NCI-H128 (cell line): Measurements from ENCODE around the gene NDRG3.
A peak's percentile ranks its signal among the peaks of the same experiment; 100 is the strongest.

Experiments
- DNase-seq: peaks from one replicate; lab custom pipeline; 2025; ENCODE audit not compliant: unreplicated experiment; lab: John Stamatoyannopoulos, UW

Gene NDRG3

DNA sequence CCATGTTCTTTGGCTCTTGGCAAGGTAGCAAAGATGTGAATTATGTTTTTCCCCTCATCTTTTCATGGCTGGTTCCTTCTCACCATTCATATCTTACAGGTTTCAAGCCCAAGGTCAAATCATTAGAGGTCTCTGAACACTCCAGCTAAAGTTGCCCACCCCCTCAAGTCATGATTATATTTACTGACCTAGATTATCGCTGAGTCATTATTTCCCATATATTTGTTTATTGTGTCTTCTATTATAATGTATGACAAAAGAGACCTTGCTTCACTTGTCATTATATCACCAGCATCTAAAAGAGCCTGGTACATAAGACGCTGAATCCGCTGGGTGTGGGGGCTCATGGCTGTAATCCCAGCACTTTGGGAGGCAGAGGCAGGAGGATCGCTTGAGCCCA lies 15.2 kb upstream of the NDRG3 start:
- DNase-seq = no peak

DNA sequence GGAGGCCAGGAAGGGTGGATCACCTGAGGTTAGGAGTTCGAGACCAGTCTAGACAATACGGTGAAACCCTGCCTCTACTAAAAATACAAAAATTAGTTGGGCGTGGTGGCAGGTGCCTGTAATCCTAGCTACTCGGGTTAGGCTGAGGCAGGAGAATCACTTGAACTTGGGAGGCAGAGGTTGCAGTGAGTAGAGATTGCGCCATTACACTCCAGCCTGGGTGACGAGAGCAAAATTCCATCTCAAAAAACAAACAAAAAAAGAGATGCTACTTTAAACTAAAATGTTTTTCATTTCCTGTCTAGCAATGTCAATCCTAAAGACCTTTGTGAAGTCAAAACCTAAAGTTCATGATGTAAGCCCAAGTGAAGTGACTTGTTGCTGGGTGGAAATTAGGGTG lies 14.8 kb upstream of the NDRG3 start:
- DNase-seq = no peak

- DNase-seq = no peak
Measured at GRCh38 chr20:36758276-36758675, 12.4 kb upstream of the NDRG3 start.

DNA sequence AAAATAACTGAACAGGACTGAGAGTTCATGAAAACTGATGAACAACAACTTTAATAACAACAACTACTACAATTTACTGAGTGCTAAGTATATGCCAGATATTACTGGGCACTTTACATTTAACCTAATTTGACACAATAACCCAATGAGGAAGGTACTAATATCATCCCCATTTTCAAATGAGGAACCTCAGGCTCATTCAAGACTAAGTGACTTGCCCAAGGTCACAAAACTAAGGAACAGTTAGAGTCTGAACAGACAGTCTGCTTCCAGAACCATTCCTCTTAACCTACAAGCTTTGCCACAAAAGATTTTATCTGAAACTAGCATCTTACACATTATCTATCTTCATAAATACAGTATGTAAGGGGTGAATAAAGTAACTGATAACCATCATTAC lies 10.6 kb upstream of the NDRG3 start:
- DNase-seq = no peak

DNA sequence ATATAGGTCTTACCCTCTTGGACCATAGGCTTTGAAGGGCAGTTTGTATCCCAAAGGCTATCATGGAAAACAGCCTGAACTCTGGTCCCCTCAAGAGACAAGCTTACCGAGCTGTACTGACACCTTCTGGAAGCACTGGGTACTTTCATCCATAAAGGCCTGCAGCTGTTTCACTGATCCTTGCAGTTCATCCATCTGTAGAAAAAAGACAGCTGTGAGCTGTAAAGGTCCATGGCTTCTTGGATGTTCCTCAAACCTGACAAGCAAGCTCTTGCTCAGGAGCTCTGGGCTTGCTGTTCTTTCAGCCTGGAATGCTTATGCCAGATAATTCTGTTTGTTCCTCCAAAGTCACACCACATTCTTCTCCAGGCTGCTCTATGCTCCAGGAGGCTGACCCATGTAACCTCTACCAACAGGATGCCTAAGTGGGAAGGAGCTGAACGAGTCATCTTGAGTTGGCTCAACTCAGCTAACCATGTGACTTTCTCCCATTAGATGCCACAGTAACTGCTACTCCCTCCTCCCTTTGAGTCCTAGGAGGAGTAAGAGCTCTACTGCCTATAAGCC lies 8.8 kb upstream of the NDRG3 start:
- peak; percentile 28 for DNase-seq

GRCh38 chr20:36752582-36752981 lies 6.7 kb upstream of the NDRG3 start:
- no peak for DNase-seq

- no peak for DNase-seq
Measured at GRCh38 chr20:36745234-36745926, 510 bp downstream of the NDRG3 start.

- no peak for DNase-seq
Measured at GRCh38 chr20:36744764-36745191, 1.1 kb downstream of the NDRG3 start.

DNA sequence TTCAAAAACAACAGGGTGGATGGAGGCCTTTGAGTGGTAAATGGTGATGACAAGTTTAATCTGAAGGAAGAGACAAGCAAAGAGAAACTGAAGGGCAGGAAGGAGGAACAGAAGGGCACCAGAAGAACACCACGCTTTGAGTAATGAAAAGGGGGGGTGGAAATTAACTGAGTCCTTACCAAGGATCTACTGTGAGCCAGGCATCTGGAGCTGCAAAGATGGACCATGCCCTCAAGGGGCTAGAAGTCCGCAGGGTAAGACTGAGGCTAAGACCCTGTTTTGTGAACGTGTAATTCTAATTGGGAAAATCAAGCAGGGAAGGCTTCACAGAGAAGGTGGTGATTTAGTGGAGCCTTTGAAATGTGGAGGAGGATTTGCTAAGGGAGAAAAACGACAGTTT lies 1.6 kb downstream of the NDRG3 start:
- DNase-seq = no peak

DNA sequence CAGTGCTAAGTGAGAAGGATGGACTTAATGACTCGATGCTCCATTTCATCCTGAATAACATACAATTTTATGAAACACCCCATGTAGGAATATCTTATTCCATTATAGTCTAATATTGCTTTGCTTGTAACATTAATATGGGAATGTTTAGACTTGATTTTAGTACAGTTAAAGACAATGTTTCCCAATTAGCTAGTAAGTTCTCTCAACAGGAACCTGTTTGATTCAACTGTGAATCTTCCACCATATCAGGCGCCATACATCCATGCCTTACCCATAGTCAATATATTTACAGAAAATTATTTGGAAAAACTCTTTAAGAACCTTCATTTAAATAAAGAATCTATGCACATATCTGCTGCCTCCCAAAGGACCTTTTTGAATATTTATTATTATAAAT lies 3.3 kb downstream of the NDRG3 start:
- no peak for DNase-seq

DNA sequence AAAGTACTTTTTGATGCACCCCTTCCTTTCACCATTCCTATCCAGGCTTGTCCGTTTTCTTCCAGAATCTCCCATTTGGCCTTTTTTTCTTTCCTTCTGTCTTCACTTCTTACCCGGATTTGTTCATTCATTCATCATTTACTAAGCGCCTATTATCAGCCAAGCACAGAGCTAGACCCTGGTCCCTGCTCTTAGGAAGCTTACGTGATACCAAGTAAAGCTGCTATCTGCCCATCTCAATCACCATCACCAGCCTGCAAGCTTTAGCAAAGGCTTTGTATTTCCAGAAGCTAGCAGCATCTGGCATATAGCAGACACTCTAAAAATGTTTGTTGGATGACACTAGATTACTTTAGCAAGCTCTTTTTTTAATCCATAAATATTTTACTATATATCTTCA lies 4.8 kb downstream of the NDRG3 start:
- DNase-seq = no peak

DNA sequence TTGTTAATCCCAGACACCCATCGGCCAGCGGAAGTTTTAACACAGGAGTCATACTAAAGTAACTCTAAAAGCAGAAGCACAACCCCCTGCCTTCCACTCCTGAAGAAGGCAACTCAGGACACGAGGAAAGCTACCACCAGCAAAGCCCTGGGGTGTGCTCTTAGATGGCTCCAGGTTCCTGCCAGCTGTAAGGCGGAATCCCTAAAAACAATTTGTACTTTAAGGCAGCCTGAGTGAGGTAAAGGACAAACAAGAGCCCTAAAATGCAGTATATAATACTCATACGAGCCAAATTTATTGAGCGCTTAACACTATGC lies 8.7 kb downstream of the NDRG3 start:
- no peak for DNase-seq

DNA sequence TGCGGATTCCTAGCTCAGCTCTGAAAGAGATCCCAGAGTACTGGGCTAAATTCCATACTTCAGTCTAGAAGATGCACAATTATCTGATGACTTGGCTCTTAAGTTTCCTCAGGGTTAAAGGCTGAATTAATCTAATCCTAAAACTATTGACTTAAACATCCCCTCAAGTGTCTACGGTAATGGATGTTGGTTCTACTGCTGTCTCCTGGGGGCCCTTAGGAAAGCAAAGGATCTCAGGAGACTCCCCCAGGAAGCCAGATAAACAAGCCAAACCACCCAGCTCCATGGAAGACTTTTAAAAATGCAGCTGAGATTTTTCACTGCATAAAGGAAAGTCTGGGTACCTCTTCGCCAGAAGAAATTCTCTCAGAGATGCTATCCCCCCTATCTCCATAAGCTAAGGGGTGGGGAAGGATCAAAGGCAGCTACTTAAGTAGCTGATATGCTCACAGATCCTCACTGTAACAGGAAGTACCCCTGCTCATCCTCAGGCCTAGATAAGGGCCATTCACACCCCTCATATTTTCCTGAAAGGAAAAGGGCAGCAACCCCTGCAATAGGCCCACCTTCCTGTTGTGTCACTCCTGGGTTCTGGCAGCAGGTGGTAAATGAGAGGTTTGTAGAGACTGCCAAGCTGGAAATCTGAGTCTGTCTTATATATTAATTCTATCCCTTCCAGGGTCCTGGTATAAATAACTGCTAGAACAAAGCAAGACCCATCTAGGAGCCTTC lies 9.3 kb downstream of the NDRG3 start:
- DNase-seq = no peak

DNA sequence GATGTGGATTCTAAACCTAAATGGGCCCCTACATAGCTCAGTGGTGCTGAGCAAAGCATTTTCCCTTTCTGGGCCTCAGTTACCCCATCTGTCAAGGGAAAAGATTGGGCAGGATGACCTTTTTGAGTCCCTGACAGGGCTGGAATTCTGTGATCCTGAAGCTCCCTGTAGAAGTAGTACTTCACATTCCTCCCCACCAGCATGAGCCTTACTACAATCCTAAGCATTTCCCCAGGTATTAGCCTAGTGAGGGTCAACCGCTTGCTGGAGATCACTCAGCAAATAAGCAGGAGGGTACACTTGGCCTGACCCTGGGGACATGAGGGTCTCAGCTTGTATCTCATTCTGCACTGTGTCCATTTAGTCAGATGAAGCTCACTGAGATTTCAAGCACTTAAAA lies 13.4 kb downstream of the NDRG3 start:
- DNase-seq = no peak

GRCh38 chr20:36728986-36729385 lies 16.9 kb downstream of the NDRG3 start:
- DNase-seq = no peak

DNA sequence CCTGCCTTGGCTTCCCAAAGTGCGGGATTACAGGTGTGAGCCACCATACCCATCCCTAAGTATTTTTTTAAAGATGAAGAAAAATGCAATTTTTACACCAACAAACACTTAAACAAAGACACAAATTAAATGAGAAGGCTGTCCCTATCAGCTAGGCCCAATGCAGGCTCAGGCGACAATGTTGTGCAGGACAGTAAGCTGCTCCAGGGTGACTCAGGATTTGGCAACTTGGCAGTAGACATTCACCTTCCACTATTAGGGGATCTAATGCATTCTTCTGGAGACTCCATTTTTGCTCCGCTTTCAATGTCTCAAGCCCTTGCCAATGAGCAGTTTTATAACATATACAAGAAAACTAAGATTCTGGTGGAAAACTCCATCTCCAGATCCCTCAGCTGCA lies 19.7 kb downstream of the NDRG3 start:
- DNase-seq = no peak

GRCh38 chr20:36720510-36720909 lies 25.4 kb downstream of the NDRG3 start:
- DNase-seq = no peak

DNA sequence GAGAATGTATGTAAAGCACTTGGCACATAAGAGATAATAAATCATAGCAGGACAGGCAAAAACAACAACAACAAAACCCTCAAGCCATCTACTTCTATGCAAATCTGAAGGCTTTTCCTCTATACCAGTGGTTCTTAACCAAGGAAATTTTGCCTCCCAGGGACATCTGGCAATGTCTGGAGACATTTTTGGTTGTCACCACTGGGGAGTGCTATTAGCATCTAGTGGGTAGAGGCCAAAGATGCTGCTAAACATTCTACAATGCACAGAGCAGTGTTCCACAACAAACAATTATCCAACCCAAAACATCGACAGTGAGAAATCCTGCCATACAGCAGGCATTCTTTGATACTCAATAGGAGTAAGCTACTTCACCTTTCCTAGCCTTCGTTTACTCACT lies 28.2 kb downstream of the NDRG3 start:
- no peak for DNase-seq

- DNase-seq = no peak
Measured at GRCh38 chr20:36717021-36717420, 28.9 kb downstream of the NDRG3 start.

- no peak for DNase-seq
Measured at GRCh38 chr20:36712775-36713174, 33.1 kb downstream of the NDRG3 start.

DNA sequence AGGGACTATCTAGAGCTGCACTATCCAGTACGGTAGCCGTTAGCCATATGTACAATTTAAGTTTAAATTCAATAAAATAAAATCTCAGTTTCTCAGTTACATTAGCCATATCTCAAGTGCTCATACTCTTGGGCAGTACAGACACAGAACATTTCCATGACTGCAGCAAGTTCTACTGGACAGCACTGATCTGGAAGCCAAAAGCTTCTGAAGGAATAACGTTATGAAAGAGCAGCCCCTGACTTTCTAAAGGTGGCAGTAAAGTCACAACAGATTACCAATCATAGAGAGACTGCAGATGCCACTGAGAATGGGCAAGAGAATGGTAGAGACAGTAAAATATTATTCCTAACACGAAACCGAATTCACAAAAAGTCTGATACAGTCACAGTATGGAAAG lies 36.8 kb downstream of the NDRG3 start:
- no peak for DNase-seq

GRCh38 chr20:36703530-36703929 lies 42.4 kb downstream of the NDRG3 start:
- no peak for DNase-seq

DNA sequence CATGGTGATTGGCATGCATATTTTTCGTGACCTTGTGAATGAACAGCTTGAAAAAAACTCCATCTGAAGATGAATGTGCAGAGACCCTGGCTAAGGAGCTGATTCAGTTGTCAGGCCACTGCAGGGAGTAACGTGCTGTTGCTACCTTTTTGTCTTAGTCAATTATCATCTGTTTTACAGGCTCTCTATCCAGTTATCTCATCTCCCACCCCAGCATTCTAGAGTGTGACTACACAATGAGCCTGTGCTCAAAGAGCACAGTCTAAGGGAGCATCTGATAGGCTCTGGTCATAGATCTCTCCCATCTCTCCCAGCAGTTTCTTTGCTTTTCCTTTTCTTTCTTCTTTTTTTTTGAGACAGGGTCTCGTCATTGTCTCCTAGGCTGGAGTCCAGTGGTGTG lies 45.5 kb downstream of the NDRG3 start:
- DNase-seq = no peak
